NCI-H526 (cell line): Measurements from ENCODE around the gene RND1.
A peak's percentile ranks its signal among the peaks of the same experiment; 100 is the strongest.
"Not testable (repeated sequence)": the region's sequence is repeated elsewhere in the genome, so short reads cannot be mapped to it uniquely, and the experiment has no call there.

Source experiments
- DNase-seq, 2 experiments: peaks; one replicate each; lab custom pipeline; 2025; lab: John Stamatoyannopoulos, UW

Gene RND1

DNA sequence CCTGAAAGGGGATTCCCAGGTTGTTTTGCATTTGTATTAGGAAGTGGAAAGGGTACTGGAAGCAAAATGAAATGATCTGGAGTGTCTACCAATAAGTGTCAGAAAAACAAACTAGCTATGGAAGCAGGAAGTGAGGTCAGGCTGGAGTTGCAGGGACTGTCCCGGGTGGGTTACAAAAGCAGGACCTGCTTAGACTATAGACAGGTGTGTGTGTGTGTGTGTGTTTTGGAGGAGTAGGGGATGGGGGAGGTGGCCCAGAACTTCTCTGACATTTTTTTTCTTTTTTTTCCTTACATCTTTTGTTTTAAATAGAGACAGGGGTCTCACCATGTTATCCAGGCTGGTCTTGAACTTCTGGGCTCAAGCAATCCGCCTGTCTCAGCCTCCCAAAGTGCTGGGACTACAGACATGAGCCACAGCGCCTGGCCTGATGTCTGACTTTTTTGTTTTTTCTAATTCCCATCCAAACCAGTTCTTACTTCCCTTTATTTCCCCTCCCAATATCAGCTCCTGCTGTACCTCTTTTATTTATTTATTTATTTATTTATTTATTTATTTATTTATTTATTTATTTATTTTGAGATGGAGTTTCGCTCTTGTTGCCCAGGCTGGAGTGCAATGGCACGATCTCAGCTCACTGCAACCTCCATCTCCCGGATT is 512 bp upstream of the RND1 start:
- no peak for DNase-seq

DNA sequence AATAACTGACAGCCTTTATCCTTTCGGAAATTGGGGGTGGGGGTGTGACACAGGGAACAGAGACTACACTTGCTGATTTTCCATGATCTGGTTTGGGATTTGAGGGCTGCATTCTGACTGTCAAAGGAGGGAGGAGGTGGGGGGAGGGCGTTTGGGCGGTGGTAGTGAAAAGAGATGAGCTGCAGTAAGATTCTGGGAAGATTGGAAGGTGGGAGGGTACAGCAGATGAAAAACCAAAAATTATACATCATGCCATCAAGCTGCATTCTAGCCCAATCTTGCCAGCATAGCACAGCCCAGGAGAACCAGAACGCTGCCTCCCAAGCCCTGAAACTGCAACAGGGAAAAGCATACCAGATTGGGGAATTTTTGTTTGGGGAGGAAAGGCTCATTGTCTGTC is 2.4 kb downstream of the RND1 start:
- DNase-seq = no peak

DNA sequence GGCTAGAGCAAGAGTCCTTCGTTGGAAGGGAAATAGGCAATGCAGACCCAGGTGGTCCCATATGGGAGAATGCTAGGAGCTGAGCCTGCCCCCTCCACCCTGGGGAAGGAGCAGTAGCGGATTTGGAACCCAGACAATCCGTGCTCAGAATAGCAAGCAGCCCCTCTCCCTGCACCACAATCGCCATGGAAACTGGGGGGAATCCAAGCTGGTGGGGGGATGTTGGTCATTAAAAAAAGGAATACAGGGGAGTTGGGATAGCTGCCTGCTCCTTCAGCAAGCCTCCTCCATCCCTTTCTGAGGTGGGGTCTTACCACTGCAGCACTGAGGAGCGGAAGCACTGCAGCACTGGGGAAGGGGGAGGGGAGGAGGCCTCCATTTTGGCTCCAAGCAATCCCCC is 2.9 kb downstream of the RND1 start:
- no peak for DNase-seq

DNA sequence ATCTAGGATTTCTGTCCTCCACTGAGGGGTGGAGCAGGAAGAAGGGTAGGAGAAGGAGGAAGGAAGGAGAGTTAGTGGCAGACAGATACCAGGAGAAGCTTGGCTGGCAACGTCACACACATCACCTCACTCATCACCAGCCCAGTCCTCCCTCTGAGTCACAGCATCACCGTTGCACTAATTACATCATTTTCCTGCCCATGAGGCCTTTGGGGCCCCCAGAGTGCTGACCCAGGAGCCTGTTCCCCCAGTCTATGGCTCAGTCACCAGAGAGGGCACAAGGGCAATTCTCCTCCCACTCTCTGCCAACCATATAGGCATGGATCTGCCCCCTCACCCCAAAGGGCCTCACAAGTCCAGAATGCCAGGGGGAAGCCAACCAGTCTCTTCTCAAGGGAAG is 4.6 kb downstream of the RND1 start:
- no peak for DNase-seq

DNA sequence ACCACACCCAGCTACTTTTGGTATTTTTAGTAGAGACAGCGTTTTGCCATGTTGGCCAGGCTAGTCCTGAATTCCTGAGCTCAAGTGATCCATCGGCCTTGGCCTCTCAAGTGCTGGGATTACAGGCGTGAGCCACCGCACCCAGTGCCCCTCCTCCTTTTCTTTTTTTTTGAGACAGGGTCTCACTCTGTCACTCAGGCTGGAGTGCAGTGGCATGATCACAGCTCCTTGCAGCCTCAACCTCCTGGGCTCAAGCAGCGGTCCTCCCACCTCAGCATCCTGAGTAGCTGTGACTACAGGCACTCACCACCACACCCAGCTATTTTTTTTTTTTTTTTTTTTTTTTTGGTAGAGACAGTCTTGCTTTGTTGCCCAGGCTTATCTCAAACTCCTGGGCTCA is 5.4 kb downstream of the RND1 start:
- not testable (repeated sequence) for DNase-seq

DNA sequence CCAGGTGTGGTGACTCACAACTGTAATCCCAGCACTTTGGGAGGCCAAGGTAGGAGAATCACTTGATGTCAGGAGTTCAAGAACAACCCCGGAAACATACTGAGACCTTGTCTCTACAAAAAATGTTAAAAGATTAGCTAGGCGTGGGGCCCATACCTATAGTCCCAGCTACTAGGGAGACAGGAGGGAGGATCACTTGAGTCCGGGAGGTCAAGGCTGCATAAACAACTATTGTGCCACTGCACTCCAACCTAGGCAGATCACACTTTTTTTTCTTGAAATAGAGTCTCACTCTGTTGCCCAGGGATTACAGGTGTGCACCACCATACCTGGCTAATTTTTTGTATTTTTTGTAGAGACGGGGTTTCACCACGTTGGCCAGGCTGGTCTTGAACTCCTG is 6.1 kb downstream of the RND1 start:
- DNase-seq = no peak

DNA sequence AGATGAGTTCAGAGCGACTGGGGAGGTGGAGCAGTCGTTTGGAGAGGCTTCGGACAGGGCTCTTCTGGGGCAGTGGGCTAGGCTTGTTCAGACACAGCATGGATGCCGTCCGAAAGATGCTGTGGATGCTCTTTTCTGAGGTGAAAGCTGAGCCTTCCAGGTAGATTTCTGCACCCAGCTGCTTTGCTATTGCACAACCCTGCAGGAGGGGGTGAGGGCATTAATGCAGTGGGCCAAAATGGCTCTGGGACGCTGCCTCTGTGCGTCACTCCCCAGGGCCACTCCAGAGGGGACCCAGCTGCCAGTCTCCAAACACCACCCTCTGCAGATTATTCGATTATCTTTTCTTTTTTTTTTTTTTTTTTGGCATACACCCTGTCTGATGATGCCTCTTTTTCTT is 7.6 kb downstream of the RND1 start:
- no peak for DNase-seq

DNA sequence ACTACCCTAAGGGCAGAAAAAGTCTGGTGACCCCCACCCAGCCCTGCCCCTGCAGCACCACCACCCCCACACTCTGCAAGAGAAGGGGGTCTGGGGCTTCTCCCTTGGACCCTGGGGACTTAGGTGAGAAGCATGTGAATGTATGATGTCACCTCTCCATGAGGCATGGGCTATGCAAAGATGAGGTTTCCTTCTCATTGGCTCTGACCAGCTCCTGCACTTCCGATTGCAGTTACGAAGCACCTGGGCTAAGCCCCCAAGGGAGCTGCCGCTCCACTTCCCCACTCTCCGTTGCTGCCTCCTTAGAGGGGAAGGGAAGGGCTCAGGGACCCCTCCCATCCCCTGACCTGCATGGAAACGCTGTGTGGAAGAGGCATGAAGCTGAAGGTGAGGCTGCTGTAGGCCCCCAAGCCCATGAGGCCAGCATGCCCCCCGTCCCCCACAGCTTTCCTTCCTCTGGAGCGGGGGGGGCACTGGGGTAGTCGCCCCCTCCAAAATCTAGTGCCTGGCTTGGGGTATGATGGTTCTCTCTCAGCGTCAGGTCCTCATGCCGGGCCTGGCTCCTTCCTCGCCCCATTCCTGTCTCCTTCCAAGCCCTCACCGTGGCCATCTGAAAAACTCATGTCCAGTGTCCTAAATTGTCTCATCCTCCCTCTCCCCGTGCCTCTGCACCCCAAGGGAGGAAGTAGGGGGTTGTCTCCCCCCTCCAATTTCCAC is 8.2 kb downstream of the RND1 start:
- DNase-seq = peak; percentile 17 to 50

DNA sequence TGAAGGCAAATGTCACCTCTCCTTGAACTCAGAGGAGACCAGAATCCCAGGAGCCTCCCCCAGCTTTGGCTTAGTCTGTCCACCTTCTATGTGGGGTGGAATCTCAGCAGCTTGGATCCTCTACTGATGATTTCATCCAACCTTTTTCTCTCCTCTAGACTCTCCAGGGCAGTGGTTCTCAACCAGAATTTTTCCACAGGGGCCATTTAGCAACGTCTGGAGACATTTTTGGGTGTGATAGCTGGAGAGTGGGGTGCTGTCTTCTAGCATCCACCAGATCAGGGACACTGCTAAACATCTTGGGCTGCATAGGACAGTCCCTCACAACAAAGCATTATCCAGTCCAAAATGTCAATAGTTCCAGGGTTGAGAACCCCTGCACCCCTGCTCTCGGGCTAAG is 9.3 kb downstream of the RND1 start:
- no peak for DNase-seq

DNA sequence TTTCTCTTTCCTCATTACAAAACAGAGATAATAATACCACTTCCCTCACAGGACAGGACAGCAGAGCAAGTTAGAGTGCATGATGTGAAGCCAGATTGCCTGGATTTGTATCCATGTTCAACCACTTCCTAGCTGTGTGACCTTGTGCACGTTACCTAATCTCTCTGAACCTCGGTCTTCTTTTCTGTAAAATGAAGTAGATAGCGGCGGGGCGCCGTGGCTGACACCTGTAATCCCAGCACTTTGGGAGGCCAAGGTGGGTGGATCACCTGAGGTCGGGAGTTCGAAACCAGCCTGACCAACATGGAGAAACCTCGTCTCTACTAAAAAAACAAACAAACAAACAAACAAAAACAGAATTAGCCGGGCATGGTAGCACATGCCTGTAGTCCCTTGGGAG is 10.7 kb downstream of the RND1 start:
- not testable (repeated sequence) for DNase-seq

DNA sequence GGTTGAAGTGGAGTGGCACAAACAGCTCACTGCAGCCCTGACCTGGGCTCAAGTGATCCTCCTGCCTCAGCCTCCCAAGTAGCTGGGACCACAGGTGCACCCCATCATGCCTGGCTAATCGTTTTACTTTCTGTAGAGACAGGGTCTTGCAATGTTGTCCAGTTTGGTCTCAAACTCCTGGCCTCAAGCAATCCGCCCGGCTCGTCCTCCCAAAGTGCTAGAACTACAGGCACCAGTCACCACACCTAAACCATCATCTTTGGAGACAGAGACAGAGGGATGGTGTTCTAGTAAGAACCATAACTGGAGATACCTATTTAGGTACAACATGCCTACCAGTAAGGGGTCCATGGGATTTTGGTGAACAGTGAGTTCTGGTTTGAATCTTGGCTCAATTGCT is 11.2 kb downstream of the RND1 start:
- DNase-seq = no peak

DNA sequence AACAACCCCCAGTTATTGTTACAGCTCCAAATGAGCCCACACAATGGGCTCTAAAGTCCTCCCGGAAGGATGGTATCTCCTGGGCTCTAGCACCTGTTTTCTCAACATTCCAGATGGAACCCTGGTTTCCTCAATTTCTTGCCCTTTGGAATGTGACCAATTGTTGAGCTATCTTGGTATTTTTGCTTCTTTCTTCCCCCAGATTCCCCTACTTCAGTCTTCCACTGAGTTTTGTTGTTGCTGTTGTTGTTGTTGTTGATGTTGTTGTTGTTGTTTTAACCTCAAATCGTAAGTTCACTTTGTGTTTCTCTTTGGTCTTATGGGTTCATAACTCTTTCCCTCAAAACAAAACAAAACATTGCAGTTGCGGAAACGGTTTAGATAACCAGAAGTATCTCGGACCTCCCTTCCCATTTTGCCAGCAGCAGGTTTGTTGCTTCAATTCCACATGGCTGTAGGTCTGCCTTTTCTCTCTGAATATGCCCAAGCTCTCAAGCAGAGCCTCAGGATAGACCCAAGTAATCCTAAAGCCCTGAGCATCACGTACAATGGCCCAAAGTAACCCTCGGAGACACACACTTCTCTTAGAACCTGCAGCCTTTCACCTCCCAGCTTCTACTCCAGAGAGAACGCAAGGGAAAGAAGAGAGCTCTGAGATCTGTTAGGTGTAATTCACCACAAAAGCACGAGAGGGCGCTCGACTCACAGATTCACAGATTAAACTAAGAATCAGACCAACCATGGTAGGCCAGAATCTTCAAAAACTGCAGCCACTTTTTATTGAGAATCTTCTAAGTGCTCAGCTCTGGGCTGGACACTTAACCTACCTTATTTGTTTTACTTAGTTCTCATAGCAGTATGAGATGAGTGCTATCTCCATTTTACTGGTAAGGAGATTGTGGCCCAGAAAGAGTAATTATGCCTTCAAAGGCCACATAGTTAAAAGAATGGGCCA is 12.7 kb downstream of the RND1 start:
- peak; percentile 81 to 93 for DNase-seq

DNA sequence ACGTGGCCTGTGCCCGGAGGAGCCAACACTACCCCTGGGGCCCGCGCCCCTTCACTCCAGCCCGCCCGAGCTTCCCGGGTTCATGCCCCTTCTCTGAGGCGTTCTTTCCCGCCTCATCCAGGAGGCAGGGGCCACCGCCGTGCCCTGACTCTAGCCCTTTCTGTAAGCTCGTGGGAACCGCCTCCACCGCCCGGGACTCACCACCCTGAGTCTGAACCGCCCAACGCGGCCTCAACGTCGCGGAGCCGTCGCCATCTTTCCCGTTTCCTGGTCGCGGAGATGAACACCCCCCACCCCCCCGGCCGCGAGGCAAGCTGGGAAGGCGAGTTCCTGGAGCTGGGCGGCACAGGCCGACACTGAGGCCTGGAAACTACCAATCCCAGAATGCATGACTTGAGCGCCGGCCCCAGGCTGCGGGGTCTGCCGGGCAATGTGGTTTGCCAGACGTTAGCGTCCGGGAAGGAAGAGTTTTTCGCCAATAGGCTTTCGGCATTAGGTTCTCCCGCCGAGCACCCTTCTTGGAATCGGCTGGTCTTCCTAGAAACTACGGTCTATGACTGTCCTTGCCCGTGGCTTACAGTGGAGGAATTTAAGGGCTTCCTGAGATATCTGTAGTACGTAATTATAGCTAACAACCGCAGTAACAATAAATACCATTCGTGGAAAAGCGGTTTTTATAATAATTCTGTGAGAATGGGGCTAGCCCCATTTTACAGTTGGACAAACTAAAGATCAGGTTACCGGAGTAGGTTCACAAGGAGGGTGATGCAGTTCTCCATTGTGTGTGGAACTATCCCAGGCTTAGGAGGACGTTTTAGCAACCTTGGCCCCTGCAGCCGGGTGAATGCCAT is 13.6 kb downstream of the RND1 start, which contains the start of gene DDX23:
Gene DDX23 (minus strand): TSS at position 281 of the 851 bp plus-strand sequence. CDS start 6,381 bp downstream, outside the sequence.
- DNase-seq = peak; percentile 97 to 98

DNA sequence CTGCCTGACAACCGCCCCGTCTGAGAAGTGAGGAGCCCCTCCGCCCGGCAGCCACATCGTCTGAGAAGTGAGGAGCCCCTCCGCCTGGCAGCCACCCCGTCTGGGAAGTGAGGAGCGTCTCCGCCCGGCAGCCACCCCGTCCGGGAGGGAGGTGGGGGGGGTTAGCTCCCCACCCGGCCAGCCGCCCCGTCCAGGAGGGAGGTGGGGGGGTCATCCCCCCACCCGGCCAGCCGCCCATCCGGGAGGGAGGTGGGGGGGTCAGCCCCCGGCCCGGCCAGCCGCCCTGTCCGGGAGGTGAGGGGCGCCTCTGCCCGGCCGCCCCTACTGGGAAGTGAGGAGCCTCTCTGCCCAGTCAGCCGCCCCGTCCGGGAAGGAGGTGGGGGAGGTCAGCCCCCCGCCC is 23.6 kb downstream of the RND1 start:
- not testable (repeated sequence) for DNase-seq

DNA sequence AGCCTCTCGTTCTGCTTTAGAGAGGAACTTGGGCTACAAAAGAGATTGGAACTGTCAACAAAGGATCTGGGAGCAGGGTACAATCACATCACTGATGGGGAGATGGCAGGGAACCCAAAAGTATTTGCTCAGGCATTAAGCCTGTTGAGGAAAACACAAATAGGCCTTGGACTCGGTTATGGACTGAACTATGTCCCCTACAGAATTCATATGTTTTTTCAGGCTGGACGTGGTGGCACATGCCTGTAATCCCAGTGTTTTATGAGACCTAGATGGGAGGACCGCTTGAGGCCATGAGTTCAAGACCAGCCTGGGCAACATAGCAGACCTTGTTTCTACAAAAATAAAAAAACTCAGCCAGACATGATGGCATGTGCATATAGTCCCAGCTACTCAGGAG is 27.6 kb downstream of the RND1 start:
- DNase-seq = no peak

DNA sequence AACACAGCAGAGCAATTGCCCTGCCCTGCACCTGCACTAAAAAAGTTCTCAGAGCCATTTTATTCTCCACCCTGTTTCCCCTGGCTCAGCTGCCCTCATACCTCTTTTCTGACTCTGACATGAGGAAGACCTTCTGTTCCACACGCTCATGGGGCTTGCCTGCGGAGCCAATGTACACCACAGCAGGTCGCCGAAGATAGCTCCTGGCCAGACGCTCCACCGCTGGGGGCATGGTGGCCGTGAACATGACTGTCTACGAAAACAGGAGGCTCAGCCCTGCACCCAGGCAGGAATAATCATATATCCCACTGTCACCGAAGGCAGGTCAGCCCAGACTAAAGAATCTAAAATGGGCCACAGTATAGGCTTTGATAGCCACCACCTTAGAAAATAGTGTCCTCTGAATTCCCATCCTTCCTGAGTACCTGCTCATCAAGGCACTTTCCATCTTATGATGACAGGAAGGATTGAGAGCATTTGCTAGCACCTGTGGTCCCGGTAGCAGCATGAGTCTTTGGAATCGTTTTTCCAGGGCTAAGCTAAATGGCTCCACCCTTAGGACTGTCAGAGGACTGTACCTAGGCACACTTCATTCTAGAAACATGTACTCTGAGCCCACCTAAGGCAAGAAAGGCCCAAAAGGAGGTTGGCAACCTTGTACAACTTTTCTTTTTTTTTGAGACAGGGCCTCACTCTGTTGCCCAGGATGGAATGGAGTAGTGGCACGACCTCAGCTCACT is 33.2 kb downstream of the RND1 start:
- DNase-seq = no peak

DNA sequence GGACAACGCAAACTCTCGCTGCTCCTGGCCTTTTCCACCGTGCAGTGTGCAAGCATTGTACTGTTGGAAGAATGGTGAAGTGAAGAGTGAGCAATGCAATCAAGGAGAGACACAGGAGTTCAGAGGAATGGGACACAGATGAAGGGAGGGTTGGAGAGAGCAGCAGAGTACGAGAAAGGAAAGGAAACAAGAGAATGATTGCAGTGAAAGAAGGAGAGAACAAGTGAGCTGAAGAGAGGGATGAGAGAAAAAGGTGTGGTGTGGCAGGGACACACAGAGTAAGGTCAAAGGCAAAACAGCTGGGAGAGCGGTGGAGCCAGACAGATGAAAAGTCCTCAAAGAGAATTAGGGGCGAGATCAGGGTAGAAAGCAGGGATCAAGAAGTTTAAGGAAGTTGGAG is 34.4 kb downstream of the RND1 start:
- no peak for DNase-seq

DNA sequence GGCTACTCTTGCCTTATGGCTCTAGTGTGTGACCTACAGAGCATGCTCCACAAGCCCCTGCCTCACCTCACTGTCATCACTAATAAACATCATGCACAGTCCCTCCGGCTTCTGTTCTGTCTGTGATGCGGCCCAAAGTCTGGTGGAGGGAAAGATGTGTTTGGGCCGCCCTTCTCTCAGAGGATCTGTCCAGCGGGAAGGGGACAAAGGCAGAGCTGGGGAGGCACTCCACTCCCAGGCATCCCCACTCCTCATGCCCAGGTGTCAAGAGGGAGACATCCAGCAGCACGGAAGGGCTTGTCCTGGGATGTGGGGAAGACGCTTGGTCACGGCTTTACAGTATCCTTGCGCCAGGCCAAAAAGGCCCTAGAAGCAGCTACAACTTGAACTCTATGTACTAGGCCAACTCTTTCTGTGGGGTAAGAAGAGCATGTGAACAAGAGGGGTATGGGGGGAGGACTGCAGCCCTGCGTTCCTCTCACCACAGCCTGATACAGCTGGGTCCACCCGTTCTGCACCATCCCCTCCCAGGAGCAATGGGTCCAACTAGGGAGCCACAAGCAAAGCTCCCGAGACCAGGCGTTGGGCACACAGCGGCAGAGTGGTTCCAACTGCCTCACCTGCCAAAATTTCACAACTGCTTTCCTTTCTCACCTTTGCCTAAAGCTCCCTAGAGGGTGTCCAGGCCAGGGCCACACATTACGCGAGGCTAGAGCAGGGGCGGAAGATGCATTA is 36.7 kb downstream of the RND1 start:
- DNase-seq = no peak

DNA sequence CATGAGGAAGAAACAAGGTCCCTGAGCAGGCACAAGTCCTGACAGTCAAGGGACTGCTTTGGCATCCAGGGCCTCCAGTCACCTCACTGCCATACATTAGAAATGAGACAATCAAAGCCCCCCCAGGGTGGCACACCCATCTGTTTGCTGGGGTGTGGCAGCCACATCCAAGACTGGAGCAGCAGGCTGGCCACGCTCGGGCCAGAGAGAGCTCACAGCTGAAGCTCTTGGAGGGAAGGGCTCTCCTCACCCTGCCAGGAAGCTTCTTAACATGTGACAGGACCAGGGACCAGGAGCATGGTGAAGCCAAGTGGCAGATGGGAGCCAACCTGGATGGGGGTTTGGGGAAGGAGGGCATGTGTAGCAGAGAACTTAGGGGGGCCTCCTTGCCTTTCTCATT is 37.4 kb downstream of the RND1 start:
- DNase-seq = no peak

DNA sequence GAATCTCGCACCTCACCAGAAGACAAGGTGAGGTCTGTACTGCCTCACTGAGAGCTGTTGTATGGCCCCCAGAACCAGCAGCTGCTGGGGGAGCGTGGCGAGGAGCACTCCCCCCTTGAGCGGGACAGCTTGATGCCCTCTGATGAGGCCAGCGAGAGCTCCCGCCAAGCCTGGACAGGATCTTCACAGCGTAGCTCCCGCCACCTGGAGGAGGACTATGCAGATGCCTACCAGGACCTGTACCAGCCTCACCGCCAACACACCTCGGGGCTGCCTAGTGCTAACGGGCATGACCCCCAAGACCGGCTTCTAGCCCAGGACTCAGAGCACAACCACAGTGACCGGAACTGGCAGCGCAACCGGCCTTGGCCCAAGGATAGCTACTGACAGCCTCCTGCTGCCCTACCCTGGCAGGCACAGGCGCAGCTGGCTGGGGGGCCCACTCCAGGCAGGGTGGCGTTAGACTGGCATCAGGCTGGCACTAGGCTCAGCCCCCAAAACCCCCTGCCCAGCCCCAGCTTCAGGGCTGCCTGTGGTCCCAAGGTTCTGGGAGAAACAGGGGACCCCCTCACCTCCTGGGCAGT is 38.1 kb downstream of the RND1 start:
- DNase-seq = no peak
